Endothelial cell of umbilical vein (primary cell): ENCODE data around the gene SYT8.

ENCODE experiments used
- EZH2 ChIP-seq: IDR thresholded peaks from 2 replicates; pipeline ENCODE4 v1.6.1; 2012; ENCODE audit warnings: borderline replicate concordance, low read depth, mild to moderate bottlenecking, moderate library complexity, low read length, inconsistent platforms; ENCODE audit not compliant: severe bottlenecking
- GATA2 ChIP-seq: IDR thresholded peaks from 2 replicates; pipeline ENCODE4 v1.7.0; 2011; ENCODE audit warnings: low read depth, mild to moderate bottlenecking, moderate library complexity, mixed read lengths, low read length; ENCODE audit not compliant: insufficient read length, insufficient read depth
- JUN ChIP-seq: IDR thresholded peaks from 2 replicates; pipeline ENCODE4 v1.6.1; 2011; ENCODE audit warnings: borderline replicate concordance, low read depth; ENCODE audit not compliant: insufficient read length, insufficient read depth
- POLR2A ChIP-seq: IDR thresholded peaks from 2 replicates; pipeline ENCODE4 v1.6.1; 2012; ENCODE audit warnings: low read depth, mild to moderate bottlenecking, control low read depth, low read length
- POLR2AphosphoS5 ChIP-seq: IDR thresholded peaks from 2 replicates; pipeline ENCODE4 v1.6.1; 2012; ENCODE audit warnings: low read depth, mild to moderate bottlenecking, control low read depth, low read length, moderate library complexity; ENCODE audit not compliant: insufficient read depth
- TF ChIP-seq, protein P1 (sequence below), 2 donors: IDR thresholded peaks; 1 replicate in 1 of 2; 2 replicates in 1 of 2; pipeline ENCODE4 v1.5.1; 2011; ENCODE audit warnings: low read length in 2 of 2, mild to moderate bottlenecking in 2 of 2, moderate library complexity in 2 of 2, control low read depth in 1 of 2, inconsistent platforms in 1 of 2, low read depth in 1 of 2; ENCODE audit not compliant: insufficient read depth in 1 of 2; ENCODE audit errors: extremely low read depth in 1 of 2
- TF ChIP-seq, protein P2 (sequence below): IDR thresholded peaks from 2 replicates; pipeline ENCODE4 v1.6.1; 2011; ENCODE audit not compliant: insufficient read depth, insufficient read length

DNA sequence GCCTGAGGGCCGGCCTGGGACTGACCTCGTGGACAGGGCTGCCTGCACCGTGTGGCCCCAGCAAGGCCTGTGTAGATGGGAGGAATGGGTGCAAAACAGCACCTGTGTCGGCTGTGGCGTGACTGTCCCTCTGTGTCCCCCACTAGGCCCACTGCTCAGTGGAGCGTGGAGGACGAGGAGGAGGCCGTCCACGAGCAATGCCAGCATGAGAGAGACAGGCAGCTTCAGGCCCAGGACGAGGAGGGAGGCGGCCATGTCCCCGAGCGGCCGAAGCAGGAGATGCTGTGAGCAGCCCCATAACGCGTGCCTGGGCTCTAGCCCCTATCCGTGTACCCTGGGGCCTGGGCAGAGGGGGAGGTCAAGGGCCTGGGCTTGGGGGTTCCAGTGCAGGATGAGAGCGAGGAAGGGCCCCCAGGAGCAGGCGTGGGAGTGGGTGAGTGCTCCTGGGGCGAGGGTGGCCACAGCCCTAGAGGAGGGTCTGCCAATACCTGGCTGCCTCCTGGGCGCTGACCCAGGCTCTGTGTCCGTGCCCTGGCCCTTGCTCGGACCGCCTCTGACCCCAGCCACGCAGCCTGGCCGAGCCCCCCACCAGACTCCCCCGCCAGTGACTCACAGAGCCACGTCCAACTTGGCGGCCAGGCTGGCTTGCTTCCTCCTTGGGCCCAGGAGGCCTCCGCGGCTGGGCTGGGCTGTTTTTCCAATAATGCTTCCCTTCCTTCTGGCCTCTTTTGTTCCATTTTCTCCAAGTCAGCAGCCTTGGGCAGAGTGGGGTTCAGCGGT, 45.3 kb downstream of the SYT8 start:
- TF ChIP-seq, protein P1, sequence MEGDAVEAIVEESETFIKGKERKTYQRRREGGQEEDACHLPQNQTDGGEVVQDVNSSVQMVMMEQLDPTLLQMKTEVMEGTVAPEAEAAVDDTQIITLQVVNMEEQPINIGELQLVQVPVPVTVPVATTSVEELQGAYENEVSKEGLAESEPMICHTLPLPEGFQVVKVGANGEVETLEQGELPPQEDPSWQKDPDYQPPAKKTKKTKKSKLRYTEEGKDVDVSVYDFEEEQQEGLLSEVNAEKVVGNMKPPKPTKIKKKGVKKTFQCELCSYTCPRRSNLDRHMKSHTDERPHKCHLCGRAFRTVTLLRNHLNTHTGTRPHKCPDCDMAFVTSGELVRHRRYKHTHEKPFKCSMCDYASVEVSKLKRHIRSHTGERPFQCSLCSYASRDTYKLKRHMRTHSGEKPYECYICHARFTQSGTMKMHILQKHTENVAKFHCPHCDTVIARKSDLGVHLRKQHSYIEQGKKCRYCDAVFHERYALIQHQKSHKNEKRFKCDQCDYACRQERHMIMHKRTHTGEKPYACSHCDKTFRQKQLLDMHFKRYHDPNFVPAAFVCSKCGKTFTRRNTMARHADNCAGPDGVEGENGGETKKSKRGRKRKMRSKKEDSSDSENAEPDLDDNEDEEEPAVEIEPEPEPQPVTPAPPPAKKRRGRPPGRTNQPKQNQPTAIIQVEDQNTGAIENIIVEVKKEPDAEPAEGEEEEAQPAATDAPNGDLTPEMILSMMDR (IDR thresholded peaks at IDR 0.05; ENCODE audit: extremely low read depth in 1 of 2, insufficient read depth in 1 of 2, low read depth in 1 of 2, low read length in 2 of 2), result no peak
- TF ChIP-seq POLR2A, result no peak
- no peak for TF ChIP-seq POLR2AphosphoS5
- TF ChIP-seq JUN, result no peak
- no peak for TF ChIP-seq EZH2
- TF ChIP-seq GATA2, result no peak
- TF ChIP-seq, protein P2, sequence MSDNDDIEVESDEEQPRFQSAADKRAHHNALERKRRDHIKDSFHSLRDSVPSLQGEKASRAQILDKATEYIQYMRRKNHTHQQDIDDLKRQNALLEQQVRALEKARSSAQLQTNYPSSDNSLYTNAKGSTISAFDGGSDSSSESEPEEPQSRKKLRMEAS, result no peak
